ENCODE measurements around the gene PPID. TPM values are rescaled to one million over a fixed set of nuclear protein-coding genes. Genes with fewer than 3 reads are reported as not detected.

The PPID gene
- total and polyA plus RNA-seq, 2 of the 13 experiments (the other 11 are each of a cell fraction or from before 2014, with no cell fraction given): 15.4 to 63.4 TPM

GRCh38 chr4:158681629-158682028 is 41.6 kb downstream of the PPID start:
- BruUV-seq (replicated peaks): no TSS peak
- Histone ChIP-seq H4K20me1 (ENCODE audit: insufficient read depth, low read length) (no peaks in the 10 kb centered on the region), H3K9me3 (ENCODE audit: low read length) (no peaks in the 10 kb centered on the region), H3K4me3 (replicated peaks in 1 of 3; ENCODE audit: insufficient read depth in 1 of 3, low read depth in 2 of 3, low read length in 3 of 3) (no peak overlapping the region), H3K27me3 (ENCODE audit: control insufficient read depth in 1 of 2, insufficient read depth in 2 of 2, low read length in 2 of 2) (no peaks in the 10 kb centered on the region), H3K4me2 (ENCODE audit: low read depth, low read length) (no peak overlapping the region), H3K4me1 (ENCODE audit: insufficient read depth, low read length) (no peaks in the 10 kb centered on the region), H3K79me2 (ENCODE audit: insufficient read depth, low read length) (no peaks in the 10 kb centered on the region), H3K9ac (ENCODE audit: insufficient read depth, low read depth, low read length) (no peak overlapping the region), H3K36me3 (replicated peaks in 1 of 2; ENCODE audit: control insufficient read depth in 1 of 2, insufficient read depth in 2 of 2, low read length in 2 of 2) (no peaks in the 10 kb centered on the region), H3K27ac (ENCODE audit: extremely low read length, insufficient read depth, low read length) (no peak overlapping the region), H2AFZ (ENCODE audit: low read length) (no peak overlapping the region)
- intact Hi-C loops (cut with micrococcal nuclease; ENCODE audit: unreplicated experiment): no loop called here
- 88% methylated on average over 1 of the region's 1 CpG for WGBS (ENCODE audit: low lambda C conversion rate)
- TF ChIP-seq ZNF574 (CRISPR knock-in tag; IDR thresholded peaks at IDR 0.05) (no peak), ZSCAN25 (CRISPR knock-in tag; IDR thresholded peaks at IDR 0.05) (no peak), ZFP37 (CRISPR knock-in tag; IDR thresholded peaks at IDR 0.05; ENCODE audit: borderline replicate concordance) (no peak), MAF1 (CRISPR knock-in tag; IDR thresholded peaks at IDR 0.05; ENCODE audit: borderline replicate concordance) (no peak), MATR3 (CRISPR knock-in tag; IDR thresholded peaks at IDR 0.05) (no peak), ZNF839 (CRISPR knock-in tag; IDR thresholded peaks at IDR 0.05; ENCODE audit: borderline replicate concordance) (no peak), ZNF180 (CRISPR knock-in tag; IDR thresholded peaks at IDR 0.05; ENCODE audit: borderline replicate concordance, low read depth) (no peak), HNRNPUL1 (IDR thresholded peaks at IDR 0.05; ENCODE audit: low read depth, low read length) (no peak), ZBTB7A (CRISPR knock-in tag; IDR thresholded peaks at IDR 0.05) (no peak), ZNF224 (CRISPR knock-in tag; IDR thresholded peaks at IDR 0.05) (no peak)
- DNase-seq (ENCODE audit: low spot score) (no peak), FAIRE-seq (no peak), ATAC-seq (no peak)
- in situ Hi-C loops (cut with HindIII; ENCODE audit: extremely low pct_ligation_motif_present, low pct_unique_long_range_greater_than_20kb): no loop called here
- ChIA-PET CTCF (ENCODE audit: low intra/inter-chr PET ratio, low total read pairs) (no interaction called here), POLR2A (no interaction called here)

All from HepG2 (cell line).